HG03135 (cell line): ENCODE results near the gene SACS.
"Not testable (repeated sequence)": the region's sequence is repeated elsewhere in the genome, so short reads cannot be mapped to it uniquely, and the experiment has no call there.

Experiments used
- ATAC-seq: cut with Tn5 transposase; IDR thresholded peaks from one replicate; pipeline ENCODE4 v1.9.1; 2021; ENCODE audit warnings: mild to moderate bottlenecking, moderate library complexity; ENCODE audit not compliant: unreplicated experiment

The SACS gene

DNA sequence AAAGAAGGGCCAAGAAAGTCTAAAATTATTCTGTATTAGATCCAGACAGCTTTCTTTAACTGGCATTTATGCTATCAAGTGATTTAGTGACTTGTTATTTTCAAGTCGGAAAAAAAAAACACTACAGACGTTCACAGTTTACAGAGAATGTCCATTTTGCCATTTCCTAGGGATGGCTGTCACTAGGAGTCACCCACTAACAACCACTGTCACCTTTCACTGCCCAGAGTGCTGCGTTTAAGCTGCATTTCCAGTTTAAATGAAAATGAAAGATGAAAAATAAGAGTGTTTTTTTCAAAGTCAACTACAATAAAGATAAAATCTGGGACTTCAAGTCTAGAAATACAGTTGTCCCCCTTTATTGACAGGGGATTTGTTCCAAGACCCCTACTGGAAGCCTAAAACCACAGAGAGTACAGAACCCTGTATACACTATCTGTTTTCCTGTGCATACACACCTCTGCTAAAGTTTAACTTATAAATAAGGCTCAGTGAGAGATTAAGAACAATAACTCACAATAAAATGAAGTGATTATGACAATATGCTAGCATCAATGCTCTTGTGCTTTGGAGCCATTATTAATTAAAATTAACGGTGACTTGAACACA lies 112.5 kb downstream of the SACS start:
- peak; percentile 25 for ATAC-seq

DNA sequence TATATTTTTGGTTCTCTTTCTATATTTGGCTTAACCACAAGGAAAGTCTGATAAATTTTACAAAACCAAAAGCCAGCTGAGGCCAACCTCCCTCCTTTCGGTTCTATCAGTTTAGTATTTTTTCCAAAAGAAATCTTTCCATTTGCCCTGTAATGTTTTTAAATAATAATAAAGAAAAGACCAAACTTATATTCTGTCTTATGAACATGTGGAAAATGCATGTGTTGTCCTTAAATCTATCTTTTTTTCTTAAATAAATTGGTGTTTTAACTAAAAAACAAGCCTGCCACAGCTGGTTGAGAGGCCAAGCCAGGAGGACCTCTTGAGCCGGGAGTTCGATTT lies 113.6 kb downstream of the SACS start:
- no peak for ATAC-seq

DNA sequence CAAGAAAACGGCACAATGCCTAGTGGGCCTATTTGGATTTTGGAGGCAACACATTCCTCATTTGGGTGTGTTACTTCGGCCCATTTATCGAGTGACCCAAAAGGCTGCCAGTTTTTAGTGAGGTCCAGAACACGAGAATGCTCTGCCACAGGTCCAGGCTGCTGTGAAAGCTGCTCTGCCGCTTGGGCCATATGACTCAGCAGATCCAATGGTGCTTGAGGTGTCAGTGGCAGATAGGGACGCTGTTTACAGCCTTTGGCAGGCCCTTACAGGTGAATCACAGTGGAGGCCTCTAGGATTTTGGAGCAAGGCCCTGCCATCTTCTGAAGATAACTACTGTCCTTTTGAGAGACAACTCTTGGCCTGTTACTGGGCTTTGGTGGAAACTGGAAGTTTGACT lies 118.7 kb downstream of the SACS start:
- not testable (repeated sequence) for ATAC-seq

DNA sequence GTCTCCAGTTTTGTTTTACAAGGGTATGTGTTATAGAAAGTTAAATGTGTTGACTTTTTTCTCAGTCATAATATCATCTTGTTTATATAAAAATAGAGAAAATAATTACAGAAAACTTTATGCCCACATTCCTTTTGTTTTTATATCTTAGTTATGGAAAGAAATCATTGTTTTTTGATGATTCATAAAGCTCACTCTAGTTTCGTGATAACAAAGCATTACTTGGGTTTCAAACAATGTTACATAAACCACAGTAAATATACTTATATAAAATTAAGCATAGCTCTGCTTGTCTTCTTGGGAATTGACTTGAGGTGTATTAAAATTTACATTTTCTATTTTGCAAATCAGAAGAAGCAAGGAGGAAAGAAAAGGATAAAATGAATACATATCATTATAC lies 140.9 kb downstream of the SACS start:
- no peak for ATAC-seq

DNA sequence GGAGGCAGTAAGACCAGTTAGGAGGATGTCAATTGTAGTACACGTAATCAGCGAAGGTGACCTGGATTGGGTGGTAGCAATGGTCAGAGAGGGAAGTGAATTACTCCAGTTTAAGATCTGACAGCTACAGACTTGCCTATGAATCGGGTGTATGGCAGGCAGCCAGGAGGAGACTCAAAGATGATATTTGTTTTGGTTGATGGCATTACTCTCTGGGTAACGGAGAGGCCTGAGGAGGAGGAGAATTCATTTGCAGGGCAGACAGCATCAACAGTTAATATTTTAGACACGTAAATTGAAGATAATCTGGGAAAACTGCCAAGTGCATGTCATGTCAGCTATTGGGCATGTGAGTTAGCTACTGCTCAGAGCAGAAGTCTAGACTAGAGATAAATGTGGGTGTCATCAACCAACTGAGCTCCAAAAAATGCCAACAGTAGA lies 143.6 kb downstream of the SACS start:
- ATAC-seq = no peak

DNA sequence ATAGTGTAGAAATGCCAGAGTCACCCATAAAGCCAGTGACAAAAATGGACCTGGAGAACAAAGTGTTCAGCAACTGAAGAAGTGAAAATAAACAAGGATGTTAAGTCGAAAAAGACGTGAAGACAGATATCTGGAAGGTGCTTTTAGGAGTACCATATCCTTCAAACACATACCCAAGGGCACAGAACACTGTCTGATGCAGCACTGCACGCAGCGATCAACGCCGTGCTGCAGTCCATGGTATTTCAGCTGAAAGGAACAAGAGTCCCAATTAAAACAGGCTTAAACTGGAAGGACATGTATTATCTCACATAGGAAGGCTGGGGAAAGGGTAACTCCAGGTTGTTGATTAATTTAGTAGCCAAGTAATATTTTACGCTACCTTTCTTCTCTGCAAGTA lies 144.5 kb downstream of the SACS start:
- ATAC-seq = no peak

DNA sequence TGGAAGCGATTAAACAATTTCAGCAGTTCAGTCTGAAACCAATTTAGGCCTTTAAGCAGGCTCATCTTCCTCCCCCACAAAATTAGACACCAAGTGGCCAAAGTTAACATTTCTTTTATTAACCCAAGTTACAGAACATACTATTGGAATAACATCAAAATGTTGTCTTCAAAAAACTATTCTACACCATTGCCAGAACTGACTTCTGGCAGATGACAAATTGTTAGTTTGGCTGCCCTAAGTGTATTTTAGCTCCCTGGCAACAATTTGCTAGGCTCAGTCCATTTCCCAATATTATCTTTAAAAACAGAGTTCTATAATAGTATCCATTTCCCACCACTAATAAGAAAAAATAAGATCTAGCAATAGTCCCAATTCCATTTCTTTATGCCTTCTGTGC lies 144.9 kb downstream of the SACS start:
- no peak for ATAC-seq

DNA sequence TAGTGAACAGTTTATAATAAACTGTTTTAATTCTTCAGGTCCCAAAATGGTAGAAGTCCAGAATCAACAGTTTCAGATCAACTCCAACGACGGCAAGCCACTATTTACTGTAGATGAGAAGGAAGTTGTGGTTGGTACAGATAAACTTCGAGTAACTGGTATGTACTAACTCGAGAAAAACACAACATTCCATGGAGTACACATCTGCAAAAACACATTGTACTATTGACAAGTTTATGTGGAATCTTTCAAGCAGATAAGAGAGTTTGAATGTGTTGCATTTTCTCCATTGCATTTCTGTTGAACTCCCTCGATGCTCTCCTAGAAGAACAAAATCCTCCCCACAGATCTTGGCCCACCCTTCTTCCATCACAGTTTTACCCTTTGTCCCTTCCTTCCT lies 154.2 kb downstream of the SACS start:
- no peak for ATAC-seq
